ENCODE data around the gene CADPS. TPM values are rescaled to one million over a fixed set of nuclear protein-coding genes. Genes with fewer than 3 reads are reported as not detected.

Gene CADPS
- total RNA-seq, 2 experiments from 2014 or later: 61.3 to 68.6 TPM

DNA sequence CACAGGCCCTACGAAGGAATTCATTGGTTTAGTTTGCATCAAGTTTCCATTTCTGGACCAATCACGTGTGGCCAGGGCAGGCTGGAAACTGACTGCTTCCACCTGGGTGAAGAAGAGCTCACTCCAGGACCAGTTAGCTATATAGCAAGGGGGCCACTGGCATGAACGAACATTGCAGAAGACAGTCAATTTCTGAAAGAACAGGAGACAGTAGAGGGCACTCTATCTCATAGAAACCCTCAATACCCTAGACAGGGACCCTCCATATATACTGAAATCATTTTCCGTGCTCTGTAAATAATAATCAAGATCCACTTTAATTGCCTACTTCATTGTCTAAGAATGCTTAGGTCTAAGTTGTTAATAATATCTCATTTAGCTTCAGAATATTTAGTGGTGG, 215.6 kb downstream of the CADPS start:
- Histone ChIP-seq H3K4me2 (ENCODE audit: low read length) (no peak overlapping the region), H3K27ac (ENCODE audit: low read depth, low read length, poor library complexity, severe bottlenecking) (no peak overlapping the region), H3K9me3 (ENCODE audit: low read length) (no peaks in the 10 kb centered on the region), H3K79me2 (ENCODE audit: insufficient read depth, low read depth, low read length) (no peaks in the 10 kb centered on the region), H3K4me1 (ENCODE audit: insufficient read depth, low read length, poor library complexity, severe bottlenecking) (no peaks in the 10 kb centered on the region), H4K20me1 (ENCODE audit: insufficient read depth, low read length) (no peaks in the 10 kb centered on the region), H2AFZ (ENCODE audit: low read length) (no peak overlapping the region), H3K9me2 (ENCODE audit: insufficient read depth, low read length) (no peaks in the 10 kb centered on the region), H3K4me3 (ENCODE audit: low read depth, low read length, poor library complexity, severe bottlenecking) (no peak overlapping the region), H3K36me3 (ENCODE audit: insufficient read depth, low read length) (no peaks in the 10 kb centered on the region)
- intact Hi-C loops (cut with micrococcal nuclease; ENCODE audit: unreplicated experiment): no loop called here
- BruUV-seq (replicated peaks): no TSS peak
- ChIA-PET POLR2A (interaction anchor here (0.8 to 1.3 kb wide), 7 partner anchors 66 to 637 kb away, joined by 3 to 4 read pairs (median 3); no protein-coding TSS in a partner anchor), CTCF (ENCODE audit: unreplicated experiment) (interaction anchor here (0.7 kb wide), 1 partner anchor 156 kb away, joined by 3 read pairs; no protein-coding TSS in a partner anchor)
- no peak for TF ChIP-seq EZH2phosphoT487 (IDR thresholded peaks at IDR 0.05; ENCODE audit: borderline replicate concordance, low read depth, low read length)
- TF ChIP-seq, protein P1, sequence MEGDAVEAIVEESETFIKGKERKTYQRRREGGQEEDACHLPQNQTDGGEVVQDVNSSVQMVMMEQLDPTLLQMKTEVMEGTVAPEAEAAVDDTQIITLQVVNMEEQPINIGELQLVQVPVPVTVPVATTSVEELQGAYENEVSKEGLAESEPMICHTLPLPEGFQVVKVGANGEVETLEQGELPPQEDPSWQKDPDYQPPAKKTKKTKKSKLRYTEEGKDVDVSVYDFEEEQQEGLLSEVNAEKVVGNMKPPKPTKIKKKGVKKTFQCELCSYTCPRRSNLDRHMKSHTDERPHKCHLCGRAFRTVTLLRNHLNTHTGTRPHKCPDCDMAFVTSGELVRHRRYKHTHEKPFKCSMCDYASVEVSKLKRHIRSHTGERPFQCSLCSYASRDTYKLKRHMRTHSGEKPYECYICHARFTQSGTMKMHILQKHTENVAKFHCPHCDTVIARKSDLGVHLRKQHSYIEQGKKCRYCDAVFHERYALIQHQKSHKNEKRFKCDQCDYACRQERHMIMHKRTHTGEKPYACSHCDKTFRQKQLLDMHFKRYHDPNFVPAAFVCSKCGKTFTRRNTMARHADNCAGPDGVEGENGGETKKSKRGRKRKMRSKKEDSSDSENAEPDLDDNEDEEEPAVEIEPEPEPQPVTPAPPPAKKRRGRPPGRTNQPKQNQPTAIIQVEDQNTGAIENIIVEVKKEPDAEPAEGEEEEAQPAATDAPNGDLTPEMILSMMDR (conservative IDR thresholded peaks at IDR 0.05; ENCODE audit: low read length): peak; percentile 87
- peak; percentile 48 for DNase-seq (ENCODE audit: low spot score)

DNA sequence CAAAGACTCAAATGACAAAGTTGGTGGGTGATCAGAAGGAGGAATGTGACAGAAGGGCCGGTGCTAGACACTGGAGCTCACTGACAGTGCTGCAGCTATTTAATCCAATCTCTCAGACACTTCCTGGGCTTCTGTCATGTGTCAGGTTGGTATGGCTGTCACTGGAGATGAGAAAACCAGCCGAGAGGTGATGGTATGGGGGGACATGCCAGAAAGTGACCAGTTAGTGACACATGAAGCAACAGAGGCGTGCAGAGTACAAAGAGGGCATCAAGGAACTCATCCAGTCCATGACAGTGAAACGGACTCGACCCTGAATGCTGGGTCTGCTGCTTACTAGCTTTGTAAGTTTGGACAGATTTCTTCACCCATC, 219.5 kb downstream of the CADPS start:
- no TSS peak for BruUV-seq (replicated peaks)
- Histone ChIP-seq H3K27ac (ENCODE audit: low read depth, low read length, poor library complexity, severe bottlenecking) (no peak overlapping the region), H3K36me3 (ENCODE audit: insufficient read depth, low read length) (no peaks in the 10 kb centered on the region), H2AFZ (ENCODE audit: low read length) (no peak overlapping the region), H3K4me2 (ENCODE audit: low read length) (no peak overlapping the region), H4K20me1 (ENCODE audit: insufficient read depth, low read length) (no peaks in the 10 kb centered on the region), H3K9me3 (ENCODE audit: low read length) (no peaks in the 10 kb centered on the region), H3K4me1 (ENCODE audit: insufficient read depth, low read length, poor library complexity, severe bottlenecking) (no peaks in the 10 kb centered on the region), H3K9me2 (ENCODE audit: insufficient read depth, low read length) (no peaks in the 10 kb centered on the region), H3K4me3 (ENCODE audit: low read depth, low read length, poor library complexity, severe bottlenecking) (no peak overlapping the region), H3K79me2 (ENCODE audit: insufficient read depth, low read depth, low read length) (no peaks in the 10 kb centered on the region)
- DNase-seq (ENCODE audit: low spot score): no peak
- intact Hi-C loops (cut with micrococcal nuclease; ENCODE audit: unreplicated experiment): no loop called here
- CTCF ChIA-PET (ENCODE audit: unreplicated experiment): no interaction called here
- POLR2A ChIA-PET: interaction anchor here (1.0 to 1.1 kb wide), 2 partner anchors 9 to 43 kb away, joined by 3 read pairs; no protein-coding TSS in a partner anchor
- TF ChIP-seq EZH2phosphoT487 (IDR thresholded peaks at IDR 0.05; ENCODE audit: borderline replicate concordance, low read depth, low read length): no peak
- TF ChIP-seq, protein P1 (conservative IDR thresholded peaks at IDR 0.05; ENCODE audit: low read length): no peak

DNA sequence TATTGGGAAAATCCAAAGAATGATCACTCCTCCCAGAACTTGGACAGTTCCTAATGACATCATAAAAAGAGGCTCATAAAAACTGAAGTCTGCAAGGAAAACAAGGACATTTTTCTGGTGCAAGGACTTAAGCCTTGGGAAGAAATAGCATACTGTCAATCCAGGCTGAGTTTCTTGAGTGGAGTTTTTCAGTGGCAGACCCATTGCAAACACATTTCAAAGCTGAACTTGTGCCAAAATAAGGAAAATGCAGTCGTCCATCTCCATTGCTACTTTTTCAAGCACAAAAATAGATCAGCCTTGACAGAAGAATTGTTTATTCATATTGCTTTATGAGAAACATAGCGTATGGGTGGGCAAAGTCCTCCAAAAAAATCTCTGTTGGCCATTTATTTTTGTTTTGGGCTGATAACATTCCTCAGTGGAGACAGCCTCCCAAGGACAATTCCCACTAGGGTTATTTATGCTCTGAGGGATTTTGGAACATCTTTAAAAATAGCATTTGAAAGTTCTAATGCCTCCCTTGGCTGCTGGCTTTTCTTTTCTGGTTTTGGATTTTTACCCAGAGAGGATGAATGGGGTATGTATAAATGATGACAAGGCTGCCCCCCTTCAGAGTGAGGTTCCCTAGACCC, 220.0 kb downstream of the CADPS start:
- Histone ChIP-seq H3K27ac (ENCODE audit: low read depth, low read length, poor library complexity, severe bottlenecking) (no peak overlapping the region), H3K4me1 (ENCODE audit: insufficient read depth, low read length, poor library complexity, severe bottlenecking) (no peaks in the 10 kb centered on the region), H3K9me2 (ENCODE audit: insufficient read depth, low read length) (no peaks in the 10 kb centered on the region), H3K9me3 (ENCODE audit: low read length) (no peaks in the 10 kb centered on the region), H3K4me2 (ENCODE audit: low read length) (no peak overlapping the region), H3K36me3 (ENCODE audit: insufficient read depth, low read length) (no peaks in the 10 kb centered on the region), H3K79me2 (ENCODE audit: insufficient read depth, low read depth, low read length) (no peaks in the 10 kb centered on the region), H3K4me3 (ENCODE audit: low read depth, low read length, poor library complexity, severe bottlenecking) (no peak overlapping the region), H4K20me1 (ENCODE audit: insufficient read depth, low read length) (no peaks in the 10 kb centered on the region), H2AFZ (ENCODE audit: low read length) (no peak overlapping the region)
- TF ChIP-seq EZH2phosphoT487 (IDR thresholded peaks at IDR 0.05; ENCODE audit: borderline replicate concordance, low read depth, low read length): no peak
- TF ChIP-seq, protein P1 (conservative IDR thresholded peaks at IDR 0.05; ENCODE audit: low read length): no peak
- CTCF ChIA-PET (ENCODE audit: unreplicated experiment): no interaction called here
- DNase-seq (ENCODE audit: low spot score): no peak
- POLR2A ChIA-PET: interaction anchor here (0.9 kb wide), 1 partner anchor 8 kb away, joined by 5 read pairs; no protein-coding TSS in a partner anchor
- BruUV-seq (replicated peaks): no TSS peak
- intact Hi-C loops (cut with micrococcal nuclease; ENCODE audit: unreplicated experiment): no loop called here

Measured in OCI-LY7 (cell line).